Spleen (tissue), 11 donors: Measurements from ENCODE around the gene AP4E1. TPM values are rescaled to one million over a fixed set of nuclear protein-coding genes. Genes with fewer than 3 reads are reported as not detected.

Source experiments
- DNase-seq: peaks from one replicate; pipeline ENCODE4 v3.0.0-alpha.2; 2020
- H3K27ac ChIP-seq, 8 donors: fragments of 200-600 bp; sonication (generic) in 7 of 8; 1 replicate in 4 of 8; 2 replicates in 4 of 8; pipeline versions ENCODE4 v1.5.0 to v1.8.0; 2016 to 2021; ENCODE audit warnings: inconsistent platforms in 4 of 8, mild to moderate bottlenecking in 4 of 8, moderate library complexity in 1 of 8
- H3K27me3 ChIP-seq, 7 donors: fragments of 200-600 bp; sonication (generic) in 6 of 7; replicated peaks in 1 of 7; 1 replicate in 4 of 7; 2 replicates in 3 of 7; pipeline versions ENCODE4 v1.5.0 to v1.8.0; 2016 to 2021; ENCODE audit warnings: inconsistent platforms in 3 of 7, mild to moderate bottlenecking in 1 of 7
- H3K36me3 ChIP-seq, 6 donors: fragments of 200-600 bp; sonication (generic) in 5 of 6; 1 replicate in 4 of 6; 2 replicates in 2 of 6; pipeline versions ENCODE4 v1.5.0 to v1.8.0; 2016 to 2021; ENCODE audit warnings: inconsistent platforms in 2 of 6
- H3K4me1 ChIP-seq, 6 donors: fragments of 200-600 bp; sonication (generic) in 5 of 6; 1 replicate in 3 of 6; 2 replicates in 3 of 6; pipeline versions ENCODE4 v1.5.0 to v1.8.0; 2016 to 2021; ENCODE audit warnings: inconsistent platforms in 3 of 6
- H3K4me3 ChIP-seq, 8 donors: fragments of 200-600 bp; sonication (generic) in 7 of 8; 1 replicate in 4 of 8; 2 replicates in 4 of 8; pipeline versions ENCODE4 v1.5.0 to v1.8.0; 2016 to 2021; ENCODE audit warnings: inconsistent platforms in 4 of 8, mild to moderate bottlenecking in 4 of 8, moderate library complexity in 2 of 8
- H3K9me3 ChIP-seq, 8 donors: fragments of 200-600 bp; sonication (generic) in 7 of 8; 1 replicate in 4 of 8; 2 replicates in 4 of 8; pipeline versions ENCODE4 v1.5.0 to v1.8.0; 2016 to 2021; ENCODE audit warnings: inconsistent platforms in 4 of 8
- CTCF ChIP-seq, 11 experiments: fragments of 200-600 bp in 7 of 11; fragments of 450-650 bp in 4 of 11; sonication (generic) in 4 of 11; IDR thresholded peaks in 8 of 11; conservative IDR thresholded peaks in 3 of 11; 1 replicate in 7 of 11; 2 replicates in 4 of 11; pipeline versions ENCODE4 v1.4.0 to v1.8.0; 2016 to 2021; ENCODE audit warnings: antibody characterized with exemption in 11 of 11, inconsistent platforms in 4 of 11, mild to moderate bottlenecking in 1 of 11
- POLR2A ChIP-seq, 3 donors: fragments of 450-650 bp; IDR thresholded peaks; one replicate each; pipeline ENCODE4 v1.5.1; 2017; ENCODE audit warnings: antibody characterized with exemption in 3 of 3, mild to moderate bottlenecking in 1 of 3
- POLR2AphosphoS5 ChIP-seq, 3 donors: sonication (generic); formaldehyde crosslinking; IDR thresholded peaks; one replicate each; pipeline ENCODE4 v1.5.1; 2017; ENCODE audit warnings: antibody characterized with exemption in 3 of 3
- WGBS, 5 donors: extraction: QIAGEN DNeasy Blood & Tissue Kit in 3 of 5; methylation state at CpG; one replicate each; pipeline versions ENCODE4 v1.1.5 to v1.1.7; 2013 to 2018; 5-methylcytosine and 5-hydroxymethylcytosine counted together
- intact Hi-C: fragments of 100-400 bp; cut with DNase I; formaldehyde crosslinking; loops from one replicate; pipeline ENCODE4 v1.15.0; 2023; ENCODE audit warnings: low total_unique reads
- polyA plus RNA-seq, 3 donors: library from polyadenylated mRNA; stranded (reverse); fragments of 200-250 nt; gene quantifications; one replicate each; pipeline ENCODE4 v1.2.1, GENCODE V29; 2013
- total RNA-seq, 7 donors: library from RNA; depleted of rRNA in 3 of 7; stranded (reverse); fragments of >200 nt in 3 of 7; fragmentation: NEBNext Ultra II Directional in 4 of 7; extraction: Animal tissue kit (Norgen Biotek cat#: 25700) in 4 of 7; gene quantifications; one replicate each; pipeline versions ENCODE4 v1.1.0 to v1.2.1, GENCODE V29; 2016 to 2021
- donor health status: healthy with polysubstance abuse.
- donor health status: DM: no; HTN: no; CAD: no; lungs with moderate emphysema.
- donor health status: DM: no; HTN: no; CAD: no.
- donor health status: Bipolar disorder and iron deficiency.
- donor health status: healthy.
- donor health status: DM: no; HTN: no; CAD: no.
- donor health status: DM: yes; HTN: yes; CAD: no.

Gene AP4E1
- total and polyA plus RNA-seq, 10 donors, result 2.1 to 17.4 (median 13.3) TPM

- no peak for DNase-seq
- Histone ChIP-seq H3K4me3 (no peak overlapping the region), H3K36me3 (no peaks in the 10 kb centered on the region), H3K4me1 (peaks cover 0 to 27% (median 11%) of the 10 kb centered on the region in 6 donors), H3K27me3 (no peaks in the 10 kb centered on the region), H3K9me3 (no peaks in the 10 kb centered on the region), H3K27ac (no peak overlapping the region)
- 59 to 81% (median 74%) methylated on average over 4 of the region's 4 CpGs for WGBS, 5 donors
- no peak for TF ChIP-seq POLR2A (IDR thresholded peaks at IDR 0.05)
- no peak for TF ChIP-seq POLR2AphosphoS5 (IDR thresholded peaks at IDR 0.05)
- no peak for TF ChIP-seq CTCF (IDR thresholded peaks at IDR 0.05 in 8 of 11, conservative IDR thresholded peaks at IDR 0.05 in 3 of 11)
- intact Hi-C loops, result no loop called here
Measured at GRCh38 chr15:51044037-51044727, 135.7 kb downstream of the AP4E1 start.

GRCh38 chr15:51046016-51046415 lies 137.5 kb downstream of the AP4E1 start:
- H3K27ac ChIP-seq, result no peak overlapping the region
- H3K36me3 ChIP-seq, result no peaks in the 10 kb centered on the region
- H3K4me1 ChIP-seq, result peaks cover 0 to 32% (median 13%) of the 10 kb centered on the region in 6 donors
- no peak overlapping the region for H3K4me3 ChIP-seq
- WGBS, 5 donors, result 77 to 95% (median 93%) methylated on average over 2 of the region's 2 CpGs
- intact Hi-C loops, result no loop called here
- no peaks in the 10 kb centered on the region for H3K27me3 ChIP-seq
- DNase-seq, result no peak
- no peak for TF ChIP-seq POLR2A (IDR thresholded peaks at IDR 0.05)
- no peaks in the 10 kb centered on the region for H3K9me3 ChIP-seq

- DNase-seq, result no peak
- H3K27me3 ChIP-seq, result no peaks in the 10 kb centered on the region
- H3K4me3 ChIP-seq, result no peak overlapping the region
- intact Hi-C loops, result no loop called here
- H3K4me1 ChIP-seq, result peaks cover 0 to 40% (median 17%) of the 10 kb centered on the region in 6 donors
- WGBS, 5 donors, result 47 to 87% (median 76%) methylated on average over 3 of the region's 3 CpGs
- no peak for TF ChIP-seq POLR2A (IDR thresholded peaks at IDR 0.05)
- no peak for TF ChIP-seq CTCF (IDR thresholded peaks at IDR 0.05 in 8 of 11, conservative IDR thresholded peaks at IDR 0.05 in 3 of 11)
- no peak for TF ChIP-seq POLR2AphosphoS5 (IDR thresholded peaks at IDR 0.05)
- no peaks in the 10 kb centered on the region for H3K9me3 ChIP-seq
- no peaks in the 10 kb centered on the region for H3K36me3 ChIP-seq
- H3K27ac ChIP-seq, result peak overlapping the region in 1 of 8 donors; percentile 10
Measured at GRCh38 chr15:51046799-51047449, 138.4 kb downstream of the AP4E1 start.

DNA sequence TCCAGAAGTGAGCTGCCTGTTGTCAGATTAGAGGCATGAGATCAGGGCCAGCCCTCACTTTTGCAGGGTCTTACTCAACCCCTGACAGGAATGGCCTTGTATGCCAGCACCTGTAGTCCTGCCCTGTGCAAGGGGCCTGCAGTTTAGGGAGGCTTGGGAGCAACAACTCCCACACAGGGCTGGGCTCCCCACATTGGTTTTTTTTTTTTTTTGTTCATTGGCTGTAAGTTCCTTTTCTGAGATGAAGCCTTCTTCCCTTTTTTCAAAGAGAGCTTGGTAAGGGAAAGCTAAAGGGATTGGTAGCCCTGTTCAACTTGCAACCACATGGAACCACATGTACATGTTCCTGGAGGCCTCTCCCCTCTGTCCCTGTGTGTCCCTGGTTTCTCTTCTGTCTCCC lies 139.8 kb downstream of the AP4E1 start:
- DNase-seq, result no peak
- H3K9me3 ChIP-seq, result no peaks in the 10 kb centered on the region
- TF ChIP-seq POLR2A (IDR thresholded peaks at IDR 0.05) (no peak), CTCF (IDR thresholded peaks at IDR 0.05 in 8 of 11, conservative IDR thresholded peaks at IDR 0.05 in 3 of 11) (no peak), POLR2AphosphoS5 (IDR thresholded peaks at IDR 0.05) (no peak)
- peaks cover 0 to 49% (median 21%) of the 10 kb centered on the region in 6 donors for H3K4me1 ChIP-seq
- H3K36me3 ChIP-seq, result no peaks in the 10 kb centered on the region
- no peak overlapping the region for H3K4me3 ChIP-seq
- H3K27me3 ChIP-seq, result no peaks in the 10 kb centered on the region
- no peak overlapping the region for H3K27ac ChIP-seq
- intact Hi-C loops, result no loop called here
